Activated CD8-positive, alpha-beta T cell treated with anti-CD3 and anti-CD28 coated beads for 36 hours (primary cell): Measurements from ENCODE around the gene RAB43. TPM values are rescaled to one million over a fixed set of nuclear protein-coding genes. Genes with fewer than 3 reads are reported as not detected.

Experiments used
- ATAC-seq: fragments of 200-7000 bp; cut with Tn5 transposase; one replicate; pipeline ENCODE4 v1.10.0; 2021; ENCODE audit warnings: mild to moderate bottlenecking, moderate library complexity
- CTCF ChIA-PET: fragments of 350-600 bp; sonication (Branson Sonifier 250); formaldehyde crosslinking; loops from one replicate; lab custom pipeline; 2021; ENCODE audit warnings: antibody characterized with exemption; lab: Charles Lee
- POLR2A ChIA-PET: fragments of 350-600 bp; sonication (Branson Sonifier 250); formaldehyde crosslinking; loops from one replicate; lab custom pipeline; 2021; ENCODE audit warnings: antibody characterized with exemption; lab: Charles Lee
- DNase-seq: peaks from one replicate; pipeline ENCODE4 v3.0.0-alpha.2; 2020
- H3K27ac Mint-ChIP-seq: one replicate; pipeline ENCODE4 v1.8.0; 2021; ENCODE audit warnings: mild to moderate bottlenecking, mixed read lengths
- H3K27me3 Mint-ChIP-seq: one replicate; pipeline ENCODE4 v1.8.0; 2021; ENCODE audit warnings: mixed read lengths
- H3K36me3 Mint-ChIP-seq: one replicate; pipeline ENCODE4 v1.8.0; 2021; ENCODE audit warnings: low read depth, mixed read lengths
- H3K4me1 Mint-ChIP-seq: one replicate; pipeline ENCODE4 v1.8.0; 2021; ENCODE audit warnings: low read depth, mixed read lengths
- H3K4me3 Mint-ChIP-seq: one replicate; pipeline ENCODE4 v1.8.0; 2021; ENCODE audit warnings: mild to moderate bottlenecking, moderate library complexity, mixed read lengths
- H3K9me3 Mint-ChIP-seq: one replicate; pipeline ENCODE4 v1.8.0; 2021; ENCODE audit warnings: mixed read lengths
- CTCF ChIP-seq: fragments of 200-600 bp; IDR thresholded peaks from one replicate; pipeline ENCODE4 v1.8.0; 2022; ENCODE audit warnings: antibody characterized with exemption, mild to moderate bottlenecking
- intact Hi-C: fragments of 100-400 bp; cut with micrococcal nuclease; formaldehyde crosslinking; loops from one replicate; pipeline ENCODE4 v1.10.0; 2022
- total RNA-seq, 2 experiments: library from RNA; stranded (reverse); gene quantifications; one replicate each; pipeline ENCODE4 v1.2.3, GENCODE V29; 2021

RAB43 gene
- total RNA-seq, 2 experiments from 2014 or later, result 41.6 to 44.1 TPM

- no peak overlapping the region for H3K27ac Mint-ChIP-seq
- no peaks in the 10 kb centered on the region for H3K36me3 Mint-ChIP-seq
- H3K4me1 Mint-ChIP-seq, result peaks cover 7% of the 10 kb centered on the region
- intact Hi-C loops, result loop anchor here (2.0 to 10.0 kb wide), 2 partner anchors 62 to 192 kb away; no protein-coding TSS in a partner anchor
- ATAC-seq (no peak), DNase-seq (no peak)
- no peaks in the 10 kb centered on the region for H3K27me3 Mint-ChIP-seq
- CTCF ChIA-PET, result interaction anchor here (0.8 to 6.0 kb wide), 34 partner anchors 10 to 267 kb away, joined by 3 to 103 read pairs (median 6); partner anchors contain the start of genes CFAP92 and RAB43
- POLR2A ChIA-PET, result interaction anchor here (0.9 to 5.9 kb wide), 5 partner anchors 36 to 264 kb away, joined by 3 to 40 read pairs (median 5); partner anchors contain the start of gene RAB43
- H3K4me3 Mint-ChIP-seq, result no peak overlapping the region
- H3K9me3 Mint-ChIP-seq, result peaks cover 5% of the 10 kb centered on the region
- TF ChIP-seq CTCF, result no peak
Measured at GRCh38 chr3:129052675-129053074, 68.9 kb downstream of the RAB43 start.

DNA sequence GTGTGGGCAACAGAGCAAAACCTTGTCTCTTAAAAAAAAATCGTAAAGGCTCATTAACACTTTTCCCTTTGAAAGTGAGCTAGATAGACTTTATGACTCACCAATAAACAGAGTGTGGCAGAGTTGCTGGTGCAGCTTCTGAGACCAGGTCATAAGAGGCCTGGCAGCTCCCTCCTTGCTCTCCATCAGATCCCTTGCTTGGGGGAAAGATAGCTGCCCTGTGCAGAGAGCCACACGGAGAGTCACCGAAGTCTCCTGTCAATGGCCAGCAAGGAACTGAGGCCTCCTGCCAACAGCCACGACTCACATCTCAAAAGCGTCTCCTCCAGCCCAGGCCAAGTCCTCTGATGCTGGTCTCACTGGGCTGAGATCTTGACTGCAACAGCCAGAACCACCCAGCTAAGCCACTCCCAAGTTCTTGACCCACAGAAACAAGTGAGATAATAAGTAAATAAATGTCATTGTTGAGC lies 69.7 kb downstream of the RAB43 start:
- no peak for DNase-seq
- Mint-ChIP-seq H3K27me3 (no peaks in the 10 kb centered on the region), H3K9me3 (peaks cover 5% of the 10 kb centered on the region), H3K4me3 (no peak overlapping the region), H3K4me1 (peaks cover 7% of the 10 kb centered on the region), H3K27ac (no peak overlapping the region), H3K36me3 (no peaks in the 10 kb centered on the region)
- POLR2A ChIA-PET, result interaction anchor here (1.0 to 5.9 kb wide), 2 partner anchors 68 to 82 kb away, joined by 3 to 40 read pairs; partner anchors contain the start of gene RAB43
- TF ChIP-seq CTCF, result no peak
- CTCF ChIA-PET, result interaction anchor here (0.8 to 6.0 kb wide), 14 partner anchors 9 to 268 kb away, joined by 3 to 103 read pairs (median 34); partner anchors contain the start of genes CFAP92 and RAB43
- intact Hi-C loops, result loop anchor here (2.0 to 10.0 kb wide), 2 partner anchors 63 to 193 kb away; no protein-coding TSS in a partner anchor
- no peak for ATAC-seq

GRCh38 chr3:129050556-129051295 lies 70.9 kb downstream of the RAB43 start:
- intact Hi-C loops, result loop anchor here (10.0 kb wide), 1 partner anchor 64 kb away; no protein-coding TSS in a partner anchor
- no peak for TF ChIP-seq CTCF
- H3K27ac Mint-ChIP-seq, result no peak overlapping the region
- no peak overlapping the region for H3K4me3 Mint-ChIP-seq
- no peaks in the 10 kb centered on the region for H3K36me3 Mint-ChIP-seq
- peaks cover 7% of the 10 kb centered on the region for H3K4me1 Mint-ChIP-seq
- H3K9me3 Mint-ChIP-seq, result peaks cover 5% of the 10 kb centered on the region
- CTCF ChIA-PET, result interaction anchor here (3.9 to 6.0 kb wide), 5 partner anchors 19 to 196 kb away, joined by 43 to 103 read pairs (median 53); partner anchors contain the start of gene RAB43
- DNase-seq (no peak), ATAC-seq (no peak)
- H3K27me3 Mint-ChIP-seq, result no peaks in the 10 kb centered on the region
- POLR2A ChIA-PET, result interaction anchor here (1.0 to 5.9 kb wide), 2 partner anchors 69 to 171 kb away, joined by 3 to 40 read pairs; partner anchors contain the start of genes ACAD9 and RAB43

DNA sequence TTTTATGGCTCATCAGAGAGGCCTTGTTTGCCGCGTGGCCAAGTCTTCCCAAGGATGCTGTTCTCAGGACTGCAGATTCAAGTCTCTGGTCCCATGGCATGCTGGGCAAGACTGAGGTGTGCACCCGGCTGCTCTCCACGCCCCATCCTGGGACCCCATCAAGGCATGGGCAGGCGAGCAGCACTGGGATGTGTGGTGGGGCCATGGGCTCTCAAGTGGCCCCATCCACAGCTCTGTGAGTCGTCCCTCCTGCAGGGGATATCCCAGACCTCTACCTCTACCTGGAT lies 74.1 kb downstream of the RAB43 start:
- H3K27ac Mint-ChIP-seq, result no peak overlapping the region
- ATAC-seq (no peak), DNase-seq (no peak)
- peaks cover 3% of the 10 kb centered on the region for H3K27me3 Mint-ChIP-seq
- intact Hi-C loops, result no loop called here
- ChIA-PET CTCF (interaction anchor here (1.1 to 1.9 kb wide), 4 partner anchors 10 to 25 kb away, joined by 3 to 11 read pairs (median 4); no protein-coding TSS in a partner anchor), POLR2A (no interaction called here)
- H3K36me3 Mint-ChIP-seq, result no peaks in the 10 kb centered on the region
- H3K4me3 Mint-ChIP-seq, result no peak overlapping the region
- TF ChIP-seq CTCF, result no peak
- H3K4me1 Mint-ChIP-seq, result peaks cover 2% of the 10 kb centered on the region
- H3K9me3 Mint-ChIP-seq, result peaks cover 5% of the 10 kb centered on the region
